HT-29 (cell line): ENCODE measurements around the gene SLC8A1. TPM values are rescaled to one million over a fixed set of nuclear protein-coding genes. Genes with fewer than 3 reads are reported as not detected.
A peak's percentile ranks its signal among the peaks of the same experiment; 100 is the strongest.

Experiments used
- DNase-seq: peaks from one replicate; pipeline ENCODE4 v3.0.0-alpha.2; 2015; ENCODE audit warnings: low spot score
- total RNA-seq: library from RNA; depleted of rRNA; stranded (reverse); fragments of >200 nt; shearing (Covaris generic); gene quantifications from 2 replicates; pipeline ENCODE4 v1.2.3, GENCODE V29; 2014

SLC8A1 gene
- total RNA-seq, 1 experiment from 2014 or later: 0.10 TPM

DNA sequence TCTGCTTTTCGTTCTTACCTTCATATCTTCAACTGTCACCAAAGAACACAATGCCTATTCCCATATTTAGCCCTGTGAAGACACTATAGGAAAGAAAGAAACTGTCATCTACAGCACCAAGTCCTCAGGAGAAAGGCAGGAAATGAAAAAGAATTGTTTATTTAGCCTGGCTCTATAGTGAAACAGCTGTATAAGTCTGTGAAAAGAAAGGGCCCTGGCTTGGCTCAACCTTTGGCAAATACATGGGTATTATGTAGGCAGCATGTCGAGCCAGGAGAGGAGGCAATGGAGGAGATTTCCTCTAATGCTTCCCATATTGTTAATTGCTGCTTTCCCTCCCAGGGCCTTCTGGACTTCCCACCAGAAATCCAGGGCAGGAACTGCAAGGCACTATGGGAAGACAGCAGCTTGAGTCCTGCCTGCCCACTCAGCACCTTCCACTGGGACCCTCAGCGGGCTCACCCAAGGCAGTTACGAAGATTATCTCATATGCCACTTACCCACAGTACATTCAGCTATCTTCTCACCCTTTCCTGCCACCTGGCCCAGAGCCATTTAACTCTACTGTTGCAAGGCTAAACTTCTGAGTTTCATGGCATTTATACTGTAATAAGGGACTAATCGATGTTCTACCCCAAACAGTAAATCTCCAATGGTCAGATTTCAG is 30.1 kb downstream of the SLC8A1 start:
- DNase-seq: no peak

DNA sequence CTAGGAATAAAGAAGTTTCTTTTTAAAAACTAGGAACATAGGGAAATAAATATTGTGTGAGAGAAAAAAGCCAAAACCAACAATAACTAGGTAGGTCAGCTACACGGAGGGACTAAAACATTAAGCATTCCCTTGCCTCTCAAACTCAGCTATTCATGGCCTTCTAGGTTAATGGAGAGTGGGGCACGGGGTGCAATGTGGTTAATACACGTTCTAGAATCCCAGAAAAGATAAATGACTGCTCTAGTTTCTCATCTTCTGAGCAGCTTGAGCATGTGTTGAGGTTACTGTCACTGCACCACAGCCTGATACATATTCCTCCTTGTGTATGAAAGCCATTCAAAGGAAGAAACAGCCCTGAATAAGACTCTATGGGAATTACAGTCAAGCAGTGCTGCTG is 31.4 kb downstream of the SLC8A1 start:
- DNase-seq: no peak

GRCh38 chr2:40419364-40419762 is 32.5 kb downstream of the SLC8A1 start:
- no peak for DNase-seq

- DNase-seq: no peak
Observed at GRCh38 chr2:40418614-40419363, 33.1 kb downstream of the SLC8A1 start.

DNA sequence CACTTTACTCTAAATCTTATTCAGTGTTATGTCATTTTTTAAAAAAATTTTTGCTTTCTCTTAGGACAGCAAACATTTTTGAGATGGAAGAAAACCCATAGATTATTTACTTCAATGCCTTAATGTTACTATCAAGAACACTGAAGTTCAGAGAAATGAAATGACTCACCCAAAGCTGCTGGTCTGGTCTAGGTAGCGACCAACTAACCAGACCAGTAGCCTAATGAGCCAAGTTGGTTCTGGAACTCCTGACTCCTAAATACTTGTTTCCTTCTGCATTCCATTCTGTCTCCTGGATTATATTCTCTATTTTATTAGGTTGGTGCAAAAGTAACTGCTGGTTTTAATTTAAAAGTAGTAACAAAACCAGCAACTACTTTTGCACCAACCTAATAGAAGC is 35.4 kb downstream of the SLC8A1 start:
- DNase-seq: peak; percentile 29

DNA sequence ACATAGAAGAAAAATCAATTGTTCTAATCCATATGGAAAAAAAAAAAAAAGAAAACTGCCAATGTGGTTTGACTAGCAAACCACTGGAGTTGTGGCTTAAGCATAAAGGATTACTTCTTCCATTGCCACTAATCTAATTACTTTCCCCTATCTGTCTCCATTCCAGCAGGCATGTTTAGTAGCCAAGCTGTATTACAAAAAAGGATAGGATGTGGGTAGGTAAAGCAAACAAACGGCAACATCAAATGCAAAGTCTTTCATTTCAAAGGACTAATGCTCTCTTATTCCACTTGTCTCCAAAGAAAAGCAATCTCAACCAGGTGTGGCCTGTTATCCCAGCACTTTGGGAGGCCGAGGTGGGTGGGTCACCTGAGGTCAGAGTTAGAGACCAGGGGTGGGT is 36.5 kb downstream of the SLC8A1 start:
- DNase-seq: peak; percentile 20

- DNase-seq: peak; percentile 40
Observed at GRCh38 chr2:40412456-40412855, 39.4 kb downstream of the SLC8A1 start.

DNA sequence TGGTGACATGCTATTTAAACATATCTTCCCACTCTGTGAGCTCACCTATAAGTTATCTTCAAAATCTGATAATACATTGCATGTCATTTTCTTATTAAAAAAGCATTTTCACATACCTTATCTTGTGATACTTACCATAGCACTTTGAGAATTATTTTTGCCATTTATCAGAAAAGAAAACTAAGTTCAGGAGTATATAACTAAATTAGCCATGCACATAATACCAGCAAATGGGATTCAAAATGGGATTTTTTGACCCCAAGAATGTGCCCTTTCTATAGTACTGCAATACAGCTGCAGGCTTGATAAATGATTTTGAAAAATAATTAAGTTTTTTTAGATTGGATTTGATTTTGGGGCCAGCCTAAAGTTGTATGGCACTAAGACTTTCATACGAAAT is 41.2 kb downstream of the SLC8A1 start:
- DNase-seq: no peak

GRCh38 chr2:40409734-40410133 is 42.2 kb downstream of the SLC8A1 start:
- DNase-seq: no peak

GRCh38 chr2:40406485-40407289 is 45.2 kb downstream of the SLC8A1 start:
- no peak for DNase-seq

GRCh38 chr2:40405465-40405864 is 46.4 kb downstream of the SLC8A1 start:
- DNase-seq: no peak

GRCh38 chr2:40404517-40404916 is 47.4 kb downstream of the SLC8A1 start:
- no peak for DNase-seq

DNA sequence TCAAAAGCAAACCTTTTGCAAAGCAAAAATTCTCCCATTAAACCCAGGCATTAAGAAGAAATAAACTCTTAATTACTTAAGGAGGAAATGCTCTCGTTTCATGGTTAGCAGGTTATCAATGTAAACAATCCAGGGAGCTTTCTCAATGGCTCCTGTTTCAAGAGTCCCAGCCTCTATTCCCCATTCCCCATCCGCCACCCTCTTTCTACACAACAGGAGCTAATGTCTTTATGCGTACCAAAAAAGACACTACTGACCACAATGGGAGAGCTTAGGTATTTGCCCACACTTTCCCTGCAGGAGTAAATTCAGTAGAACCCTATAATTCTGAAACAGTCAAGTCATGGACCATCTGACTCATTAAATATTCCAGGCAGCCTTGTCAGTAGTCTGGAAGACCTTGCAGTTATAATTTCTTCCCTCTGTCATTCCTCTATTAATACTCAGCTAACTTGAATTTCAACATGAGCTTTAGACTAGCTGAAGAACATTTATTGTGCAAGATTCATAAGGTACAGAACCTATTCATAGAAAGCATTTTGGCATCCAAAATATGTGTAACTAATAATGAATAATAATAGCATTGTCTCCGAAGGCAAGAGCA is 48.6 kb downstream of the SLC8A1 start:
- DNase-seq: no peak

GRCh38 chr2:40401896-40402295 is 50.0 kb downstream of the SLC8A1 start:
- peak; percentile 63 for DNase-seq

GRCh38 chr2:40400336-40400953 is 51.4 kb downstream of the SLC8A1 start:
- DNase-seq: no peak

DNA sequence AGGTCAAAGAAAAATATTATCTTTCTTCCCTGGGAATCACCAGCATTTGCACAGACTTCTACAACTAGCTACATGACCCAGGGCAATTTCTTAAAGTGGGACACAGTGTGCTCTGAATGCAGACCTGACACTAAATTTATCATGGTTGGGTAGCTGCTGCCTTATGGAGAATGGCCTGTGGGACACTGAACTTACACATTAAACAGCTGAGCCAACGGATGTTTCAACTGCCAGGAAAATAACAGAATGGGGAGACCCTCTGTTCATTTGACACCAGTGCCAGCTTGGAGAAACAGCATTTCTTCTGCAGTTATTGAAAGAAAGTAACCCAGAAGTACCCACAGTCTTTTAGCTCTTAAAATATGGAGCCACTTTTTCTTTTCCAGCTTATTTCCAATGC is 54.1 kb downstream of the SLC8A1 start:
- DNase-seq: no peak

DNA sequence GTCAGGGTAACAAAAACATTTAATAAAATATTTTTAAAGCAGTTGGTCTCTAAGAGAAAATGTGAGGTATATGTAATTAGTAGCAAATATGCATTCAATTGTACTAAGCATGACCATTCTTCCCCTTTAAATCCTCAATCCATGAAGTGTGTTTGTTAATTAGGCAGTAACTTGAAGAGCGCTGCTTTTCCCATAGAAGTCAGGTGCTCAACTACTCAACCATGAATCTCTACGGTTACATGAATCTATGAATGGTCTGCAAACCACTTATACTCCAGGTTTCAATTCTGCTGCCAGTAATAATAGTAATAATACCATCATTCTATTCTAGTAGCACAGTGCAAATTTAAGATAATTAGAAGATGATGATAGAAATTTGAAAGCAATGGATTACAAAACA is 55.8 kb downstream of the SLC8A1 start:
- no peak for DNase-seq

DNA sequence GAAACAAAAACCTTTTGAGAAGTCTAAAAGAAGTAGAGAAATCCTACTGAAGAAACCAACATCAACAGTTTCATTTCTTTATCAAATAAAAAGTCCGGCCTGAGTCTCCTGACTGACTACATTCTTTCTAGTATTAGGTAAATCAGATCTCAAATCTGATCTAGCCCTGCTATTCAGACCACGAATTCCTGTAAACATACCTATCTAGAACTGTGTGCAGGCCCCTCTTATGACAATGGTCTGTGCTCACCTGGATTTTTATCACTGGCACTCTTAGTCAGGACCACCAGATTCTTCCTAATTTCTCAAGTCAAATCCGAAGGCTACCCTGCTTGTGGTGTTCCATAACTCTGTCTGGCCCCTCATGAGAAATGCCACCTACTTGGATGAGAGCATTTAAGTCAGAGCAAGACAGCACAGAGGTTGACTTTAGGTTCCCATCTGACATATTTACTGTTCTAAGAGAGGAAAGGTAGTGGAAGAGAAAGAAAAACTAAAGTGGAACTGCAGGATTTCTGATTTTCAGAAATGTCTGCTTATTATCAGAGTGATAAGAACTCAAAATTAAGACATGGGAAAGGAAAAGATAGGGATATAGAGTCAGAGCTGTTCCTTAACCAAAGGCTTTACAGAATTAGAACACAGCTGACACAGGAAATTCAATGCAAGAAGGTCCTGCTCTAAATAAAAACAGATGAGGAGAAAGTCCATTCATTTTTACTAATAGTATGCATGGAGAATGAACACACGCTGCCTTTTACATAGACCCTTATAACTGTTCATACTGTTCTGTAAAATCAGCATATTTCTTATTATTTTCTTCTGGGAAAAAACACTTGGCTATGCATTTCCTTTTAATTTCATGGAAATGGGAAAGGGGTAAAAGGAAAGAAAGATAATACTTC is 56.5 kb downstream of the SLC8A1 start:
- peak; percentile 18 for DNase-seq

GRCh38 chr2:40394597-40394996 is 57.3 kb downstream of the SLC8A1 start:
- DNase-seq: no peak

GRCh38 chr2:40394031-40394430 is 57.9 kb downstream of the SLC8A1 start:
- DNase-seq: no peak

DNA sequence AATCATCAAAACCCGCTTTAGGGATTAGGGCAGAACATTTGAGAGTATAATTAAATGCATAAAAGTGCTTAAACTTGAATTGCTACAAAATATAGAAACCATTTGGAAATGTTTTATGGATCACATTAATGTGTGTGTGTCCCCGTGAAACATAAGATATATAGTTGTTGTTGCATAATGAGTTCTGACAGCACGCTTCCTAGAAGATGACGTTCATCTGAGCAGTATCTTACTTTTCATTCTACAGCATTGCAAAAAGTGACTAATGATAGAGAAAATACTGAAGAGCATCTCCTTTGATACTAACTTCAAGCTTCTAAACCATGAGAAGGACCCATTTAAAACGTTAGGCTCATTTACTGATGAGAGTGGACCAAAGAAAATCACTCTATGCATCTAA is 63.7 kb downstream of the SLC8A1 start:
- DNase-seq: no peak
